Measurements from ENCODE around the gene CDC45.
A peak's percentile ranks its signal among the peaks of the same experiment; 100 is the strongest.
"Not testable (repeated sequence)": the region's sequence is repeated elsewhere in the genome, so short reads cannot be mapped to it uniquely, and the experiment has no call there.

CDC45 gene

DNA sequence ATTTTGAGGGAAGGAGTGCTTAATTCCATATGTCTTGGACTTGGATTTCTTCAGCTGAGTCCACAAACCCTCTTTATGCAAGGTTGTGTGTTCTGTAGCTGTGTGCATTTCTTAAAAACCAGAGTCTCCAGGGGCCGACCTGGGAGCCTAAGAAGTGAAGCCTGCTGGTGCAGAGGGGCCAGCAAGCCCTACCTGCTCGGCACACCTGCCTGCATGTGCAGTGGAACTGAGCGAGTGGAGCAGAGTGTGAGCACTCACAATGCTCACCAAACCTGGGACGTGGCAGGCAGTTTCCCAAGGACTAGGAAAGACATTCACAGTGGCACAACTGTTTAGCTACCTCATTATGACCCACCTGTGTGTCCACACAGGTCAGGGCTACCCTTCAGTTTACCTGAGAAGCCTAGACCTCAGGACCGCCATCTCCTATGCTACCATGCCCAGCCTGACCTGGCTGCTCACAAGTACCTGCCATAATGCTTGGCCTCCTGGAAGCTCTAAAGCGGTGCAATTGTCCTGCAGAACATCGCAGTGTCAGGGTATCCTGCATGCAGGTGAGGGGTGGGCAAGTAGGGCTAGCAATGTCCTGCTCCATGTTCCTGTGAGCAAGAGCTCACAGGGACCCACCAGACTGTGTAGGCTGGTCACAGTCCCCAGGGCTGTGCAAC lies 36.0 kb upstream of the CDC45 start:
- Mint-ChIP-seq H3K4me1 (peaks cover 30% of the 10 kb centered on the region), H3K9me3 (no peaks in the 10 kb centered on the region), H3K36me3 (peaks cover 2% of the 10 kb centered on the region), H3K27ac (no peak overlapping the region), H3K27me3 (no peaks in the 10 kb centered on the region), H3K4me3 (no peak overlapping the region)
- ATAC-seq (ENCODE audit: low read depth), result no peak
- DNase-seq (ENCODE audit: low spot score in 2 of 2), result no peak

GRCh38 chr22:19445279-19445982 lies 34.3 kb upstream of the CDC45 start:
- DNase-seq (ENCODE audit: low spot score in 2 of 2); H3K9me3 Mint-ChIP-seq; ATAC-seq (ENCODE audit: low read depth); H3K27me3 Mint-ChIP-seq; H3K36me3 Mint-ChIP-seq: not testable (repeated sequence)
- Mint-ChIP-seq H3K4me3 (peak overlapping the region; percentile 17), H3K27ac (peak overlapping the region; percentile 75), H3K4me1 (peaks cover 30% of the 10 kb centered on the region)

- H3K27me3 Mint-ChIP-seq, result no peaks in the 10 kb centered on the region
- H3K36me3 Mint-ChIP-seq, result peaks cover 2% of the 10 kb centered on the region
- DNase-seq (ENCODE audit: low spot score in 2 of 2) (no peak), ATAC-seq (ENCODE audit: low read depth) (no peak)
- no peaks in the 10 kb centered on the region for H3K9me3 Mint-ChIP-seq
- peak overlapping the region; percentile 96 for H3K27ac Mint-ChIP-seq
- H3K4me1 Mint-ChIP-seq, result peaks cover 27% of the 10 kb centered on the region
- peak overlapping the region; percentile 96 for H3K4me3 Mint-ChIP-seq
Measured at GRCh38 chr22:19446603-19447329, 33.0 kb upstream of the CDC45 start.

- DNase-seq (ENCODE audit: low spot score in 2 of 2), result peak; percentile 75 to 87
- Mint-ChIP-seq H3K4me3 (peak within 1 kb of the TSS; percentile 96), H3K4me1 (peaks cover 24% of the 10 kb centered on the region), H3K27me3 (no peaks in the 10 kb centered on the region), H3K27ac (peak within 1 kb of the TSS; percentile 96), H3K9me3 (no peaks in the 10 kb centered on the region), H3K36me3 (no peaks in the 10 kb centered on the region)
- peak; percentile 83 for ATAC-seq (ENCODE audit: low read depth)
Measured at GRCh38 chr22:19447330-19448075, 32.2 kb upstream of the CDC45 start, which contains the start of gene C22orf39. TSS of gene C22orf39 (minus strand) at chr22:19447711. CDS start at chr22:19447688, 23 bp downstream.

GRCh38 chr22:19448076-19448607 lies 31.6 kb upstream of the CDC45 start:
- no peaks in the 10 kb centered on the region for H3K27me3 Mint-ChIP-seq
- peaks cover 24% of the 10 kb centered on the region for H3K4me1 Mint-ChIP-seq
- peaks cover 3% of the 10 kb centered on the region for H3K36me3 Mint-ChIP-seq

DNA sequence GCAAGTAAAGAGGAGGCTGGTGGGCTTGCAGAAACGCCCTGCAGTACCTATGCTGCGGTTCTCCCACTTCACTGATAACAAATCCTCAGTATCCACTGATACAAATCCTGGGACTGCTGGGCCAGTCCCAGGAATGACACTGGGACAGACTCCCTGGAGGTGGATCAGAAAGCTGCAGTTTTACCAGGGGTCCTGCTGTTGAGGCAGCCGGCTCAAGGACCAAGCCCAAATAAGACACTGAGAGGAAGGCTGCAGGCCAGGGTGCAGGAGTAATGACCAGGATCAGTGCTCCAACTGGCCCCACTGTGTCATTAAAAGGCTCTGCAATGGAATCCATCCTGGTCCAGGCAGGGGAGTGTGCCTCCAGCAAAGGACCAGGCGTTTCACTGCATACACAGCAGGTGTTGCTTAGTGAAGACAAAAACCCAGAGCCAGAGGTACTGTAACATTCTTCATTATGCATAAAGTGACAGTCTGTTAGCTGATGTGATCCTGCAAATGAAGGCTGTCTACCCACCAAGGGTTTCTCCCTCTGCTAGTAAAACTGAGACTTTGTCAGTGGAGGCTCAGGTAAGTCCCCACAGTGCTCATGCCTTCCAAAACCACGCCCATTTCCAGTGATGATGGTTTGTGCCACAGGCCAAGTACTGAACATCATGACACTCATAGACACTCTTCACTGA lies 30.8 kb upstream of the CDC45 start:
- Mint-ChIP-seq H3K36me3 (peaks cover 7% of the 10 kb centered on the region), H3K27ac (peak overlapping the region; percentile 96), H3K27me3 (no peaks in the 10 kb centered on the region), H3K4me1 (peaks cover 22% of the 10 kb centered on the region), H3K4me3 (peak overlapping the region; percentile 96), H3K9me3 (no peaks in the 10 kb centered on the region)
- ATAC-seq (ENCODE audit: low read depth) (no peak), DNase-seq (ENCODE audit: low spot score in 2 of 2) (no peak)

More at GRCh38 chr22:19448076-19448607, 31.6 kb upstream of the CDC45 start:
- ATAC-seq (ENCODE audit: low read depth) (peak; percentile 71), DNase-seq (ENCODE audit: low spot score in 2 of 2) (peak; percentile 63 to 69)
- Mint-ChIP-seq H3K9me3 (no peaks in the 10 kb centered on the region), H3K27ac (peak overlapping the region; percentile 96), H3K4me3 (peak overlapping the region; percentile 96)

DNA sequence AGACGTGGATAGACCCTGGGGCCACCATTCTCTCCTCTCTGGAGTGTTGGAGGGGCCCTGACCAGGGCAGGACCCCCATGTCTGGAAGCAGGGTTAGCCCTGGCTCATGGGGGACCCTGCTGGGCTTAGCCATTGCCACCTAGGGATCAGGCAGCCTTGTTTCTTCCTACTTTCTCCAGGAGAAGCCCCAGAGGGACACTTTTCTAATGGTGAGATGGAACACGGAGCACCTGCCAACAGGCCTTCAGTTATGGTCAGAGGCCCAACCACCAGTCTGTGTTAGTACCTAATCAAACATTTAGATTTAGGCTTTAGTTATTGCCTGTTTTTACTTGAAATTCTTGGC lies 30.3 kb upstream of the CDC45 start:
- H3K36me3 Mint-ChIP-seq, result peaks cover 12% of the 10 kb centered on the region
- H3K4me1 Mint-ChIP-seq, result peaks cover 20% of the 10 kb centered on the region
- no peak overlapping the region for H3K4me3 Mint-ChIP-seq
- H3K27ac Mint-ChIP-seq, result no peak overlapping the region
- no peaks in the 10 kb centered on the region for H3K9me3 Mint-ChIP-seq
- no peaks in the 10 kb centered on the region for H3K27me3 Mint-ChIP-seq
- no peak for DNase-seq (ENCODE audit: low spot score in 2 of 2)
- ATAC-seq (ENCODE audit: low read depth), result no peak

DNA sequence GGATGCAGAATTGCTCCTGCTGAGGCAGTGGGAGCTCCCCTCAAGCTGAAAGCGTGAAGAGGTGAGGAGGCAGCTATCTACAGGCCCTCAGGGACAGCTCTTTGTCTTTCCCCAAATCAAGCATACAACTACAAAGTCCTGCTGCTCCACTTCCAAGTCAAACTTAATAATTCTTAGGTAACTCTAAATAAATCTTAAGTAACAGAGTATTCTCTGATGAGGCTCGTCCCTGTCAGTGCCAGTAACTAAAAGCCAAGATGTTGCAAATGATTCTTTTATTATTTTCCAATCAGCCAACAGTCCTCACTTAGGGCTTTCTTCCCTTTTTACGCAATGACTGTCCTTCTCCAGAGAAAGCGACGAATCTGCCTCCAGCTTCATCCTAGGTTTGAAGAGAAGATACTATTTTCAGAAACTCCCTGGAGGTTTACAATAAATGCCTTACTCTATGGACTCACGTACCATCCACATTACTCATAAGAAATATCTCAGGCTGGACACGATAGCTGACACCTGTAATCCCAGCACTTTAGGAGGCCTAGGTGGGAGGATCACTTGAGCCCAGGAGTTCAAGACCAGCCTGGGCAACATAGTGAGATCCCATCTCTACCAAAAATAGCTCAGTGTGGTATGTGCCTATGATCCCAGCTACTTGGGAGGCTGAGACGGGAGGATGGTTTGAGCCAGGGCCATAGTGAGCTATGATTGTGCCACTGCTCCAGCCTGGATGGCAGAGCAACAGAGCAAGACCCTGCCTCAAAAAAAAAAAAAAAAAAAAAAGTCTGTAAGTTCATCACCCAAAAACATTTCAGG lies 29.2 kb upstream of the CDC45 start:
- no peaks in the 10 kb centered on the region for H3K9me3 Mint-ChIP-seq
- H3K27me3 Mint-ChIP-seq, result no peaks in the 10 kb centered on the region
- ATAC-seq (ENCODE audit: low read depth) (no peak), DNase-seq (ENCODE audit: low spot score in 2 of 2) (no peak)
- peaks cover 15% of the 10 kb centered on the region for H3K4me1 Mint-ChIP-seq
- no peak overlapping the region for H3K4me3 Mint-ChIP-seq
- peak overlapping the region; percentile 52 for H3K27ac Mint-ChIP-seq
- peaks cover 20% of the 10 kb centered on the region for H3K36me3 Mint-ChIP-seq

DNA sequence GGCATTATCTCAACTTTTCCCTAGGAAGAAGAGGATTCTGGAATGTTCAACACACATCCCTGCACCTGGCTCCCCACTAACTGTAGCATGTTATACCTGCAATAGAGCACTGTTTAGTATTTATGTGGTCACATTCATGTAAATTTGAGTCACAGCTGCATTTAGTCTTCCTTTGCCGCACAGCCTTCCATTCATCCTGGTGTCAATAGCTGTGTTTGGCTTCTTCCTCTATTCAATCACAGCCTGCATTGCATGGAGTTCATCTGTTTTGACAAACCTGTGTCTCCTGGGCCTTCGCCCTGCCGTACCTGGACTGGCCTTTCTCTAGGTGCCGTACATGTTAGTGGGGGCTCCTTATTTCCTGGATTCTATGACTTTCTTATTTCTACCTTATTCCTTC lies 28.1 kb upstream of the CDC45 start:
- Mint-ChIP-seq H3K4me3 (no peak overlapping the region), H3K27ac (no peak overlapping the region), H3K36me3 (peaks cover 24% of the 10 kb centered on the region), H3K9me3 (no peaks in the 10 kb centered on the region), H3K4me1 (peaks cover 10% of the 10 kb centered on the region), H3K27me3 (no peaks in the 10 kb centered on the region)
- no peak for DNase-seq (ENCODE audit: low spot score in 2 of 2)
- ATAC-seq (ENCODE audit: low read depth), result no peak

- DNase-seq (ENCODE audit: low spot score in 2 of 2), result no peak
- Mint-ChIP-seq H3K27me3 (no peaks in the 10 kb centered on the region), H3K9me3 (no peaks in the 10 kb centered on the region), H3K4me1 (no peaks in the 10 kb centered on the region), H3K36me3 (peaks cover 32% of the 10 kb centered on the region), H3K4me3 (no peak overlapping the region), H3K27ac (no peak overlapping the region)
- ATAC-seq (ENCODE audit: low read depth), result no peak
Measured at GRCh38 chr22:19453718-19454117, 26.0 kb upstream of the CDC45 start.

DNA sequence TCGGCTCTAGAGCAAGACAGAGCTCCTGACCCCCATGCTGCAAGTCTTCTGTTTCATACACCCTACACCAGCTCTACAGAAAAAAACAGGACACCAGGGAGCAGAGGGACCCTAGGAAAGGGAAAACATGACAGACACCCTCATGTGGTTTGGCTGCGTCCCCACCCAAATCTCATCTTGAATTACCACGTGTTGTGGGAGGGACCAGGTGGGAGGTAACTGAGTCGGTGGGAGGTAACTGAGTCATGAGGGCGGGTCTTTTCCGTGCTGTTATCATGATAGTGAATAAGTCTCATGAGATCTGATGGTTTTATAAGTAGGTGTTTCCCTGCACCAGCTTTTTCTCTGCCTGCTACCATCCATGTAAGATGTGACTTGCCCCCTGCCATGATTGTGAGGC lies 25.6 kb upstream of the CDC45 start:
- Mint-ChIP-seq H3K27me3 (no peaks in the 10 kb centered on the region), H3K4me3 (no peak overlapping the region), H3K4me1 (no peaks in the 10 kb centered on the region), H3K36me3 (peaks cover 32% of the 10 kb centered on the region), H3K27ac (no peak overlapping the region), H3K9me3 (no peaks in the 10 kb centered on the region)
- DNase-seq (ENCODE audit: low spot score in 2 of 2) (no peak), ATAC-seq (ENCODE audit: low read depth) (no peak)

DNA sequence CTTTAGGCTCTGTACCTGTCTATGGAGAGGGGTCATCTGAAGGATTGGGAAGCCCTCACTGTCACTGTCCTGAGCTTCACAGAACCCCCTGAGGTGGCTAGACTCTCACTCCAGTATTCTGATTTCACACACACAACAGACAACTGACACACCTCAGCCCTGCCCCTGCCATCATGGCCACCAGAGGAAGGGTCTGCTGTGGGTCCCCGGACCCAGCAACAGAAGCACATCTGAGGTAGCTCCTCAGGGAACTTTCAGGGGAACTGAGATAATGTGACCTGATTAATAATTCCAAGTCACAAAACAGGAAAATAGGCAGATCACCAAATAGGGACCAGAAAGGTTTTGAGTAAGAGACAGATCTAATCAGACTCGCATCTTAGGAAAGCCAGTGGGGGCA lies 24.7 kb upstream of the CDC45 start:
- DNase-seq (ENCODE audit: low spot score in 2 of 2), result no peak
- H3K9me3 Mint-ChIP-seq, result no peaks in the 10 kb centered on the region
- no peak overlapping the region for H3K4me3 Mint-ChIP-seq
- no peak overlapping the region for H3K27ac Mint-ChIP-seq
- H3K36me3 Mint-ChIP-seq, result peaks cover 32% of the 10 kb centered on the region
- ATAC-seq (ENCODE audit: low read depth), result no peak
- H3K27me3 Mint-ChIP-seq, result no peaks in the 10 kb centered on the region
- no peaks in the 10 kb centered on the region for H3K4me1 Mint-ChIP-seq
